ENCODE measurements around the gene CITED2. TPM values are rescaled to one million over a fixed set of nuclear protein-coding genes. Genes with fewer than 3 reads are reported as not detected.
"Not testable (repeated sequence)": the region's sequence is repeated elsewhere in the genome, so short reads cannot be mapped to it uniquely, and the experiment has no call there.

The CITED2 gene
- total RNA-seq, 1 donor from 2014 or later: 27.3 TPM

DNA sequence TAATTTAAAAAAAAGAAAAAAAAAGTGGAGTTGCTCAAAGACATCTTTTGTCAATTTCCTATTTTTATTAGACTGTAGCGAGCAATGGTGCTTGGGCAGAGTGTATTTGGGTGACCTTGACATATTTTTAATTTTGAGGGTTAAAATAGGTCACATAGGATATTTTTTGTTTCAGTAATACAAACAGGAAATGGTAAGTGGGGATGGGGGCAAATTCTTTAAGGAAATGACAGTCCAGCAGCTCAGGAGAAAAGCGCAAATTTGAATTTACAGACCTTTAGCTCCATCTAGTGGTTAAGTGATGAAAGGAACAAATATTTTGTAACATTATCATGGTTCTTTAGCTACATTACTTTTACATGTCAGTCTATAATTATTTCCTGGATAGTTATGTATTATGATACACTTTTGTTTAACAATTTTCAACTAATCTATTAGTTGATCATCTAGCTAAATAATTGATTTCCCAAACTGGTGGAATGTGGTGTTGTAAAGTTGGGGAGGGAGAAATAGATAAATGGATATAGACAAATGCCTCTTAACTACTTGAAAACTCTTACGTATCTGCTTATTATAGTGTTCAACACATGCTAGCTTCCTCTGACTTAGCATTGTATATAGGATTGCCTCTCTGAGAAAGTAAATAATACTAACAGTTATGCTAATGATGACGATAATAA lies 10.0 kb downstream of the CITED2 start:
- ATAC-seq: peak; percentile 60

DNA sequence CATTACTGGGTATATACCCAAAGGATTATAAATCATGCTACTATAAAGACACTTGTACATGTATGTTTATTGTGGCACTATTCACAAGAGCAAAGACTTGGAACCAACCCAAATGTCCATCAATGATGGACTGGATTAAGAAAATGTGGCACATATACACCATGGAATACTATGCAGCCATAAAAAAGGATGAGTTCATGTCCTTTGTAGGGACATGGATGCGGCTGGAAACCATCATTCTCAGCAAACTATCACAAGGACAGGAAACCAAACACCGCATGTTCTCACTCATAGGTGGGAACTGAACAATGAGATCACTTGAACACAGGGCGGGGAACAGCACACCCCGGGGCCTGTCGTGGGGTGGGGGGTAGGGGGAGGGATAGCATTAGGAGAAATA lies 10.7 kb downstream of the CITED2 start:
- ATAC-seq: not testable (repeated sequence)

- not testable (repeated sequence) for ATAC-seq
These were observed 11.3 kb downstream of the CITED2 start for GRCh38 chr6:139363123-139363522.

- ATAC-seq: no peak
These were observed 13.2 kb downstream of the CITED2 start for GRCh38 chr6:139361211-139361610.

DNA sequence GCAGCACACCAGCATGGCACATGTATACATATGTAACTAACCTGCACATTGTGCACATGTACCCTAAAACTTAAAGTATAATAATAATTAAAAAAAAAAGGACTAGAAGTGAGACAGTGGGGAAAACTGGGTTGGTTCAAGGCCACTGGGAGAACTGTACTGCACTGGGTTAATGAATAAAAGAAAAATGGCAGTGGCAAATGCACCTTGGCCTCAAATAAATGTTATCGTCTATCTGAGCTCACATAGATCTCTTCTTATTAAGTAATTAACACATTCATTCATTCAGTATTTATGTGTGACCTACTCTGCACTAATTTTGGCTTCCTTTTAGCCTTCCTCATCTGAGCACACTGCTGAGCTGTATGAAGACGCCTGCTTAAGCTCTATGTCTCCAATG lies 17.5 kb downstream of the CITED2 start:
- no peak for ATAC-seq

DNA sequence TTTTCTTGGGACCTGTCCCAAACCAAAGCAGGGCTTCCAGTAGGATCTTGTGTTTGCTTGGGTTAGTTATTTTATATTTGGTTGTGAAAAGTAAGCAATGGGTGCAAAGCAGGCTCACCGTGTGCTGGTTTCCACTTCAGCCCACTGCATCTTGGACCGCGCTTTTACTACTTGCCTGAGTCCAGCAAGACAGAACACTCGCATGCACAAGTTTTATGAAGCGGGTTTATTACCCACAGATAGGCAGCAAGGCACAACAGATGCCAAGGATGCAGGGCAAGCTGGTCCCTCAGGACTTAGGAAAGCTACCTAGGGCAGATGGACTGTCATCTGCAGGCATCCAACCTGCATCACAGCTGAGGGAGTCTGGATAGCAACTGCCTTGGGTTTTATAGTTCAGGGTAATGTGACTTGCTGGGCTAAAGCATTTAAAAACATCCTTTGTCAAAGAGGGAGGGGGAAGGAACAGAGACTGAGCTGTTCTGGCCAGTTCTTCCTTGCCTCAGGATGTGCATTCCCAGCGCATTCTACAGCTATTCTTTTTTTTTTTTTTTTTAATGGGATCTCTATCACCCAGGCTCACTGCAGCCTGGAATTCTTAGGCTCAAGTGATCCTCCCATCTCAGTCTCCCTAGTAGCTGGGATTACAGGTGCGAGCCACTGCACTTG lies 18.5 kb downstream of the CITED2 start:
- ATAC-seq: no peak

- ATAC-seq: no peak
These were observed 19.3 kb downstream of the CITED2 start for GRCh38 chr6:139355172-139355571.

DNA sequence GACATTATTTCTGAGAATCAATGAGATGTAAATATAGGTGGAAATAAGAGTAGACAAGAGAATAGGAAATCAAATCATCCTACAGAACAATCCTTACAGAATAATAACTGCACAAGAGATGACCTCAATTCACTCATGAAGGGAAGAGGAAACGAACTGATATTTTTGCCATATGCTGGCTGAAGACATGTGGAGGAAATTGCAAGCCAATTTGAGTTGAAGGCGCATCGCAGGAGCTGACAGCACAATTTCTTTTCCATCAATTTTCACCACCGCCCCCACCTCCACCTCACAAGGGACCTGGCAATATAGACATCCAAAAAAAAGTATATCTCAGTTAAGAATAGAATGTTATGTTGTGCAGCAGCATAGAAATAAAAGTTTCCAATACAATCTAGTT lies 20.3 kb downstream of the CITED2 start:
- no peak for ATAC-seq

DNA sequence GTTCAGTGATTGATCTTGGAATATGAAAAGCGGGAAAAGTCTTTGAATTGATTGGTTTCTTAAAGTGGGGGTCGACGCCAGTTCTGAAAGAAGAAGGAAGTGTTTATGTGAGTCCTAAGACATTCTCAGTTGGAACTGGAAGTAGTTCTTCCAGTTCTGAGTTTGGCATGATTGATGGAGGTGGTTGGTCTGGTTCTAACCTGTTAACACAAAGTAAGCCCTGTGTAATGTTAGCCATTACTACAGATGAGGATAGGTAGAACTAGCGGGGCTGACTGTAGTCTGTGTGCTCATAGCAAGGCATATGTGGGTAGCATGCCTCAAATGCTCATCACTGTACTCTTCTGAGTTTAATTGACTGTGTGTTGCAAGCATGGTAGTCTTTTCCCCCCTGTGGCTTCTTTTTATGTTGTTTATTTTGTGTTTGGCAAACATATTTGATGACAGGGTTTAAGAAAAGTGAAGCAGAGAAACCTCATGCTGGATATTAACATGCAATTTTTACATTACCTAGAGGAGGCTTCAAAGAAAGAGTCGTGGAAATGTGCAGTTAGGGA lies 24.9 kb downstream of the CITED2 start:
- ATAC-seq: peak; percentile 100

DNA sequence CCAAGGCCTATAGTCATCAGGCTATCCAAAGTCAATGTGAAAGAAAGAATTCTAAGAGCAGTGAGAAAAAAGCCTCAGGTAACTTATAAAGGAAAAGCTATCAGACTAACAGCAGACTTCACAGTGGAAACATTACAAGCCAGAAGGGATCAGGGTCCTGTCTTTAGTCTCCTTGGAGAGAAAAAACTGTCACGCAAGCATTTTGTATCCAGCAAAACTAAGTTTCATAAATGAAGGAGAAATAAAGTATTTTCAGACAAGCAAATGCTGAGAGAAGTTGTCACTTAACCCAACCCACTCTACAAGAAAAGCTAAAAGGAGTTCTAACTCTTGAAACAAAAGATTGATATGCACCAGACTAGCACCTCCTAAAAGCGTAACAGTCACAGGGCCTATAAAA lies 28.1 kb downstream of the CITED2 start:
- ATAC-seq: no peak

GRCh38 chr6:139344186-139344963 lies 30.1 kb downstream of the CITED2 start:
- ATAC-seq: peak; percentile 77

DNA sequence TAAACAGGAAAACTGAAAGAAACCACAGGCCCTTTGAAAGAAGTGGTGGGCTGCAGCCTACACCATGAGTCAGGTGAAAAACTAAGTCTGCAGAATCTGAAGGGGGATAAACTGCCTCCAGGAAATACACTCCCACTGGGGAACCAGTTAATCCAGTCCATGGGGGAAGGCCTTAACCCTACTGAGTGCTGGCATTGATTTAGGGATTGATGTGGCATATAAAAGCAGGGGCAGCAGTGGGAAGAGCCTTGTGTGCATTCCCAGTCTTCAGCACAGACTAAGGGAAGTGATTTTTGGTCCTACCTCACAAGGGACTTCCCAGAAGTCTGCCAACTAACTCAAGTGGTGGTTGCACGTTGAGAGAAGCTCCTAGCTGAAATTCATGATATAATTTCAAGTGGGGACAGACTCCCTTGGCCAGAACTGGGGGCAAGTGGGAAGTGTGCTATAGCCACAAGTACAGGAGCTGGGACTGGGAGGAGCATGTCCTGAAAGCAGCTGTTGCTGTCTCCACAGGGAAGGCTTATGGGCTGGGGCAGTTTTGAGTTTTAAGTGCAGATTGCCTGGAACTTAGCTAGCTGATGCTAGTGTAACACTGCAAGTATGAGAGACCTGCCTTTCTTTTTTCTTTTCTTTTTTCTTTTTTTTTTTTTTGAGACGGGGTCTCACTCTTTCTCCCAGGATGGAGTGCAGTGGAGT lies 31.2 kb downstream of the CITED2 start:
- ATAC-seq: peak; percentile 74

DNA sequence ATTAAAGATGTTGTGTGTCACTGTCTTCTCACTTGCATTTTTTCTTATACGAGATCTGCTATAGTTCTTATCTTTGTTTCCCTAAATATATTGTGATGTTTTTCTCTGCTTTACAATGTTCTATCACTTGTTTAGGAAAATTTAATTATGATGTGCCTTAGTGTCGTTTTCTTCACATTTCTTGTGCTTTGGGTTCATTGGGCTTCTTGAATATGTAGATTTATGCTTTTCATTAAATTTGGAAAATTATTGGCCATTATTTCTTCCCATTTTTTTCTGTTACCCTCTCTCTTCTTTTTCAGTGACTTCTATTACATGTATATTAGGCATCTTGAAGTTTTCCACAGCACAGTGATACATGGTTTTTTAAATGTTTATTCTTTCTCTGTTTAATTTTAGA lies 33.4 kb downstream of the CITED2 start:
- ATAC-seq: no peak

GRCh38 chr6:139338795-139339194 lies 35.7 kb downstream of the CITED2 start:
- no peak for ATAC-seq

DNA sequence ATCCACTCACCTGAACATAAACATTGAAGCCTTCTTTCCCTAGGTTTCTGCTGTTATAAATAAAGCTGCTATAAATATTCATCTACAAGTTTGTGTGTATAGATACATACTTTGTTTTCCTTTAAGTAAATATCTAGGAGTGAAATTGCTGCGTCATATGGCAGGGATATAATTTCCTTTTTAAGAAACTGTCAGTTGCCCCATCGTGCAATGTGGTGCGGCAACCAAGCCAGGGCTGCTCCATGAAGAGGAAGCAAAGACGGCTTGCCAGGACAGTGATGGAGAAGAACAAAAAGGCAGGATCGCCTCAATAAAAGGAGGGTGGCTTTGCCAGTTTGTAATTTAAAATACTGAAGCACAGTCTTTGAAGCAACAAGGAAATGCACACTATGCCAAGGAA lies 36.6 kb downstream of the CITED2 start:
- peak; percentile 49 for ATAC-seq

- ATAC-seq: no peak
These were observed 37.4 kb downstream of the CITED2 start for GRCh38 chr6:139337001-139337400.

DNA sequence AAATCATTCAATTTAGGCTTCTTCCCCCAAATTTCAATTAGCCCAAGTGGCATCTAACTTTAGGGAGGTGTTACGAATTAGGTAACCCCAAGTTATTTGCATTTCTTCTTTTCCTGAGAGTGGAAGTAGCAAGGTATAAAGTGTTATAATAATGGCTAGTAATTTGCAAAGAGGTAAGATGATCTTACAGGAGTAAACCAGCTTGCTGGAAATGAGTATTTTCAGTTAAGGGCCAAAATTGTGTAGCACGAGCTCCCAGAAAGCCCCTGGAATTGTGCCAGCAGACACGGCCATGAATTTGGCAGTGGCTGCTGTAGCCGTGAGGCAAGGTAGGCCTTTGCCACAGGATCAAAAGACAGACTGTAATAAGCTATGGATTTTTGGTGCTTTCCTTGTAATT lies 38.0 kb downstream of the CITED2 start:
- ATAC-seq: no peak

DNA sequence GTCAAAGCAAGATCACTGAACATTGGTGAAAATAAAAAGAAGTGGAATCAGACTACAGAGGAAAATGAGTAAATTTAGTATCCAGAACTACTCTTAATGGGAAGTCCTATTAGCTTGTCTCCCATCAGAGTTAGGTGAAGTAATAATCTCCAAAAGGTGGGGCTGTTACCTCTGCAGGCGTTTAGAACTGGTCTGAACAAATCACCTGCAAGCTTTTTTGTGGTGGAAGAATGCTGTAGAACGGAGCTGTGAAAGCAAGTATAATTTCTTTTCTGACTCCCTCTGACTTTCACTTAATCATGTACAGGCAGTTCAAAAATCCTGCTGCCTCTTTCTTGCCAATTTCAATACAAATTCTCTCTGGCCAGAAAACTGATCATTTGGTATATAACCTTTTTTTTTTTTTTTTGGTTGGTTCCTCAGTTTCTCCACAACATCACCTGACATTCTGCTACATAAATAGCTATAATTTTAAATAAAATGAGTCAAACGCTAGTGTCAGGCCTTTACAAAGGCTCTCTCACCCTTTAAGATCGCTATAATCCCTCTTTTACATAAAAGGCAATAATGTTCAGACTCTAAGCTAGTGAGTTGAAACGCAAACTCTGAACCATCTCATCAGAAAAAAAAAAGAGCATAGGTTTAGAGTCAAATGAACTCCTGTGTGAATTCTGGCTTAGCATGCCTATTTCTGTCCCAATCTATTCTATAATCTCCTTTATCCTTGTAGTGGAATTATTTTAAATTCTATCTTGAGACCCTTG lies 38.8 kb downstream of the CITED2 start:
- peak; percentile 88 for ATAC-seq

DNA sequence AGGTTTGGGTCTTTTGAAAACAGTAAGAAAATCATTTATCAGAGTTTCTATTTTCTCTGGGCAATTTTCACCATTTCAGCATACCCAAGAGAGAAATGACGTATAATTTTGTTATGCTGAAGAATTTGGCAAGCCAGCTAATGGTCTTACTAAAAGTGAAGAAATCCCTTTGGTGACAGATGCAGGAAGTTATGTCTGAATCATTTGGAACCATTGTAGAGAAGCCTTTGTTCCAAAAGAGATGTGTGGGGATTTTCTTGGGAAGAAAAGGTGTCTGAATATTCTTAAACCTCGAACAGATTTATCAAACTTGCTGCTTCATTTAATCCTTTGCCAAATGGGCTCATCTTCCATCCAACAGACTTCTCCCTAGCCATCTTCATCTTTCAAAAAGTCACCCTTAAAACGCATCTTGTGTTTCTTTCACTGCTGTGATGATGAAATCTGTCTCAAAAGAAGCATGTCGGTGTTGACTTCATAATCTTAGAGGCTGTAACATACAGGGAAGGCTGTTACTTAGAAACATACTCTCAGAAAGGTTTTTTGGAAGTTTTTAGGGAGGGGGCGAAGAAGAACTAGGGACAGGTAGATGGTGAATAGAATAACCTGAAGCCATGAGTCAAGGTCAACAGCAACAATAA lies 39.5 kb downstream of the CITED2 start:
- peak; percentile 79 for ATAC-seq

GRCh38 chr6:139330826-139331500 lies 43.5 kb downstream of the CITED2 start:
- no peak for ATAC-seq

GRCh38 chr6:139330306-139330705 lies 44.1 kb downstream of the CITED2 start:
- ATAC-seq: no peak
